Measurements from ENCODE around the gene PSPH.

GRCh38 chr7:55964261-55965099, 86.8 kb downstream of the PSPH start, which contains the start of gene NIPSNAP2:
- TF ChIP-seq MYC (IDR thresholded peaks at IDR 0.05; ENCODE audit: low read depth, low read length) (no peak), CTCF (IDR thresholded peaks at IDR 0.05; ENCODE audit: extremely low read depth in 1 of 2, insufficient read depth in 1 of 2, low read depth in 1 of 2, low read length in 2 of 2) (peak; percentile 19 to 58), JUN (IDR thresholded peaks at IDR 0.05; ENCODE audit: borderline replicate concordance, insufficient read depth, insufficient read length, low read depth) (no peak), POLR2A (IDR thresholded peaks at IDR 0.05; ENCODE audit: low read depth, low read length) (peak; percentile 78), POLR2AphosphoS5 (IDR thresholded peaks at IDR 0.05; ENCODE audit: insufficient read depth, low read depth, low read length) (peak; percentile 69), EZH2 (IDR thresholded peaks at IDR 0.05; ENCODE audit: borderline replicate concordance, low read depth, low read length, severe bottlenecking) (no peak)

Measured in endothelial cell of umbilical vein (primary cell).